A549 treated with AZD9567 at 1 μM for 4 hours (cell line): ENCODE results near the gene PEX19. TPM values are rescaled to one million over a fixed set of nuclear protein-coding genes. Genes with fewer than 3 reads are reported as not detected.

Experiments used
- total RNA-seq: library from RNA; stranded (reverse); fragments of 200-300 nt; extraction: Qiagen RNA extraction; gene quantifications from 5 replicates; pipeline ENCODE4 v1.2.3, GENCODE V29; 2022; ENCODE audit not compliant: insufficient read depth

Gene PEX19, protein sequence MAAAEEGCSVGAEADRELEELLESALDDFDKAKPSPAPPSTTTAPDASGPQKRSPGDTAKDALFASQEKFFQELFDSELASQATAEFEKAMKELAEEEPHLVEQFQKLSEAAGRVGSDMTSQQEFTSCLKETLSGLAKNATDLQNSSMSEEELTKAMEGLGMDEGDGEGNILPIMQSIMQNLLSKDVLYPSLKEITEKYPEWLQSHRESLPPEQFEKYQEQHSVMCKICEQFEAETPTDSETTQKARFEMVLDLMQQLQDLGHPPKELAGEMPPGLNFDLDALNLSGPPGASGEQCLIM
- 20.8 to 25.0 TPM (median 23.5 TPM) in 5 replicates for total RNA-seq

GRCh38 chr1:160284782-160285344 lies at the start of gene PEX19:
PEX19 (minus strand) TSS chr1:160285133; CDS start chr1:160285124, 9 bp downstream.

GRCh38 chr1:160261893-160262794 lies 22.8 kb downstream of the PEX19 start, which contains the start of gene DCAF8:
DCAF8 (minus strand) TSS chr1:160262549; CDS start chr1:160244008, 18,541 bp downstream.

Other genes starting within 250 kb of the PEX19 start
- not detected in 5 replicates for gene KCNJ10, start 215.0 kb downstream of the PEX19 start, total RNA-seq
- not detected in 5 replicates for gene KCNJ9, start 203.6 kb downstream of the PEX19 start, total RNA-seq
- 5.3 to 10.7 TPM (median 10.2 TPM) in 5 replicates for gene IGSF8, start 186.5 kb downstream of the PEX19 start, total RNA-seq
- 0.02 to 0.22 TPM (median 0.12 TPM) in 4 of 5 replicates, not detected in the other for gene ATP1A2, start 169.4 kb downstream of the PEX19 start, total RNA-seq
- not detected in 5 replicates for gene ATP1A4, start 133.5 kb downstream of the PEX19 start, total RNA-seq
- gene CASQ1, start 94.6 kb downstream of the PEX19 start, total RNA-seq: not detected in 5 replicates
- gene PEA15, start 79.7 kb downstream of the PEX19 start, total RNA-seq: 164 to 184 TPM (median 175 TPM) in 5 replicates
- gene DCAF8, start 22.6 kb downstream of the PEX19 start, total RNA-seq: 34.5 to 56.1 TPM (median 52.5 TPM) in 5 replicates
- 78.7 to 86.5 TPM (median 79.8 TPM) in 5 replicates for gene COPA, start 58.1 kb upstream of the PEX19 start, total RNA-seq
- gene NCSTN, start 58.2 kb upstream of the PEX19 start, total RNA-seq: 42.2 to 55.3 TPM (median 45.3 TPM) in 5 replicates
- 0.39 to 0.85 TPM (median 0.50 TPM) in 4 of 5 replicates, not detected in the other for gene NHLH1, start 81.9 kb upstream of the PEX19 start, total RNA-seq
- 0.45 to 0.94 TPM (median 0.55 TPM) in 5 replicates for gene VANGL2, start 115.4 kb upstream of the PEX19 start, total RNA-seq
- gene SLAMF6, start 238.1 kb upstream of the PEX19 start, total RNA-seq: not detected in 5 replicates